HepG2 (cell line): Measurements from ENCODE around the gene PMFBP1. TPM values are rescaled to one million over a fixed set of nuclear protein-coding genes. Genes with fewer than 3 reads are reported as not detected.

Source experiments
- AGO1 ChIP-seq: fragments of 200-400 bp; formaldehyde crosslinking; IDR thresholded peaks from 2 replicates; pipeline ENCODE4 v1.6.1; 2017; ENCODE audit warnings: mild to moderate bottlenecking, low read depth, low read length, moderate library complexity; ENCODE audit not compliant: poor library complexity, severe bottlenecking
- AKAP8 ChIP-seq: sonication (generic); formaldehyde crosslinking; IDR thresholded peaks from 2 replicates; pipeline ENCODE4 v1.5.1; 2020; ENCODE audit warnings: mild to moderate bottlenecking, missing genetic modification reagents
- DNMT3B ChIP-seq: conservative IDR thresholded peaks from 2 replicates; pipeline ENCODE4 v1.6.1; 2016; ENCODE audit warnings: missing biosample characterization, control low read depth
- KAT2B ChIP-seq: fragments of 150-350 bp; IDR thresholded peaks from 2 replicates; pipeline ENCODE4 v1.6.1; 2014; ENCODE audit warnings: low read depth, low read length, borderline replicate concordance
- MAFG ChIP-seq: sonication (generic); formaldehyde crosslinking; IDR thresholded peaks from 2 replicates; pipeline ENCODE4 v1.5.1; 2020; ENCODE audit warnings: mild to moderate bottlenecking, missing genetic modification reagents
- MXD3 ChIP-seq: IDR thresholded peaks from 2 replicates; pipeline ENCODE4 v1.6.1; 2016; ENCODE audit warnings: mild to moderate bottlenecking, missing biosample characterization, missing genetic modification reagents
- MYPOP ChIP-seq: sonication (generic); formaldehyde crosslinking; IDR thresholded peaks from 2 replicates; pipeline ENCODE4 v1.8.1; 2023; ENCODE audit warnings: mild to moderate bottlenecking, moderate library complexity, missing genetic modification reagents
- PBX2 ChIP-seq: IDR thresholded peaks from 2 replicates; pipeline ENCODE4 v1.6.1; 2016; ENCODE audit warnings: control low read depth
- PBX3 ChIP-seq: sonication (generic); formaldehyde crosslinking; IDR thresholded peaks from 2 replicates; pipeline ENCODE4 v1.8.1; 2023; ENCODE audit warnings: missing genetic modification reagents, inconsistent platforms, borderline replicate concordance
- SMAD1 ChIP-seq: sonication (generic); formaldehyde crosslinking; IDR thresholded peaks from 2 replicates; pipeline ENCODE4 v1.4.0; 2020; ENCODE audit warnings: missing genetic modification reagents, low read depth, mild to moderate bottlenecking, borderline replicate concordance
- SP140L ChIP-seq: sonication (generic); formaldehyde crosslinking; IDR thresholded peaks from 2 replicates; pipeline ENCODE4 v1.4.0; 2020; ENCODE audit warnings: missing genetic modification reagents, borderline replicate concordance
- TCF7L2 ChIP-seq: IDR thresholded peaks from 2 replicates; pipeline ENCODE4 v1.6.1; 2011; ENCODE audit warnings: mild to moderate bottlenecking, low read depth, low read length, moderate library complexity
- TOE1 ChIP-seq: sonication (generic); formaldehyde crosslinking; IDR thresholded peaks from 2 replicates; pipeline ENCODE4 v1.4.0; 2020; ENCODE audit warnings: mild to moderate bottlenecking, missing genetic modification reagents
- XBP1 ChIP-seq: sonication (generic); formaldehyde crosslinking; IDR thresholded peaks from 2 replicates; pipeline ENCODE4 v1.5.0; 2020; ENCODE audit warnings: missing genetic modification reagents
- YEATS2 ChIP-seq: sonication (generic); formaldehyde crosslinking; IDR thresholded peaks from 2 replicates; pipeline ENCODE4 v1.4.0; 2020; ENCODE audit warnings: missing genetic modification reagents, borderline replicate concordance
- ZMAT3 ChIP-seq: sonication (generic); formaldehyde crosslinking; conservative IDR thresholded peaks from 2 replicates; pipeline ENCODE4 v1.7.0; 2021; ENCODE audit warnings: missing genetic modification reagents
- ZMYM3 ChIP-seq: sonication (generic); formaldehyde crosslinking; IDR thresholded peaks from 2 replicates; pipeline ENCODE4 v1.5.1; 2020; ENCODE audit warnings: mild to moderate bottlenecking, missing genetic modification reagents
- ZNF124 ChIP-seq: sonication (generic); formaldehyde crosslinking; IDR thresholded peaks from 2 replicates; pipeline ENCODE4 v1.4.0; 2020; ENCODE audit warnings: missing genetic modification reagents
- ZNF3 ChIP-seq: IDR thresholded peaks from 2 replicates; pipeline ENCODE4 v1.7.0; 2017; ENCODE audit warnings: inconsistent platforms
- ZNF441 ChIP-seq: sonication (generic); formaldehyde crosslinking; IDR thresholded peaks from 2 replicates; pipeline ENCODE4 v1.7.0; 2021; ENCODE audit warnings: missing genetic modification reagents, borderline replicate concordance
- ZNF549 ChIP-seq: sonication (generic); formaldehyde crosslinking; IDR thresholded peaks from 2 replicates; pipeline ENCODE4 v1.5.0; 2020; ENCODE audit warnings: missing genetic modification reagents
- ZNF572 ChIP-seq: sonication (generic); formaldehyde crosslinking; IDR thresholded peaks from 2 replicates; pipeline ENCODE4 v1.5.1; 2020; ENCODE audit warnings: mild to moderate bottlenecking, missing genetic modification reagents
- ZNF7 ChIP-seq: IDR thresholded peaks from 2 replicates; pipeline ENCODE4 v1.6.1; 2016; ENCODE audit warnings: missing biosample characterization, missing genetic modification reagents
- ZNF740 ChIP-seq: sonication (generic); formaldehyde crosslinking; IDR thresholded peaks from 2 replicates; pipeline ENCODE4 v1.4.0; 2020; ENCODE audit warnings: missing genetic modification reagents
- ZNF777 ChIP-seq: sonication (generic); formaldehyde crosslinking; IDR thresholded peaks from 2 replicates; pipeline ENCODE4 v1.4.0; 2020; ENCODE audit warnings: missing genetic modification reagents
- ZNF788 ChIP-seq: sonication (generic); formaldehyde crosslinking; IDR thresholded peaks from 2 replicates; pipeline ENCODE4 v1.5.0; 2020; ENCODE audit warnings: mild to moderate bottlenecking, missing genetic modification reagents, borderline replicate concordance
- ZSCAN12 ChIP-seq: sonication (generic); formaldehyde crosslinking; IDR thresholded peaks from 2 replicates; pipeline ENCODE4 v1.9.0; 2021; ENCODE audit warnings: mild to moderate bottlenecking, missing genetic modification reagents
- ZSCAN29 ChIP-seq: sonication (generic); formaldehyde crosslinking; conservative IDR thresholded peaks from 2 replicates; pipeline ENCODE4 v1.4.0; 2020; ENCODE audit warnings: mild to moderate bottlenecking, missing genetic modification reagents
- polyA plus RNA-seq, 8 experiments: library from polyadenylated mRNA; depleted of rRNA in 3 of 8; stranded (reverse) in 7 of 8; unstranded in 1 of 8; fragments of >200 nt; fragmentation: Illumina TruSeq in 4 of 8; extraction: Trizol in 4 of 8; gene quantifications; 2 replicates each; pipeline versions ENCODE4 v1.2.1 to v1.2.3, GENCODE V29; 2011 to 2016; ENCODE audit warnings: low read depth in 4 of 8, missing spikeins in 1 of 8, mixed read lengths in 1 of 8; ENCODE audit not compliant: insufficient read depth in 1 of 8
- total RNA-seq, 5 experiments: library from RNA; depleted of rRNA; stranded (reverse); fragments of >200 nt; fragmentation: Illumina TruSeq; extraction: Trizol; gene quantifications; 2 replicates each; pipeline ENCODE4 v1.2.3, GENCODE V29; 2016; ENCODE audit warnings: low read depth in 1 of 5

The PMFBP1 gene
- total and polyA plus RNA-seq, 2 of the 13 experiments (the other 11 are each of a cell fraction or from before 2014, with no cell fraction given) = 1.9 to 3.8 TPM

- TF ChIP-seq ZNF740 (CRISPR knock-in tag) (no peak), MXD3 (no peak; the same call in 1 of the 2 replicates), AGO1 (no peak), ZNF124 (CRISPR knock-in tag) (0 out of 2 replicates have a peak, but pooled peaks have one; percentile 30), TOE1 (peak; percentile 72; the same call in 1 of the 2 replicates), ZMAT3 (CRISPR knock-in tag) (peak; percentile 58), ZNF777 (CRISPR knock-in tag) (no peak), ZNF441 (CRISPR knock-in tag) (no peak), TCF7L2 (no peak), MYPOP (peak; percentile 56; the same call in 1 of the 2 replicates), ZMYM3 (CRISPR knock-in tag) (peak; percentile 50; the same call in 1 of the 2 replicates), ZNF3 (CRISPR knock-in tag) (no peak), SP140L (CRISPR knock-in tag) (0 out of 2 replicates have a peak, but pooled peaks have one; percentile 33), ZNF572 (CRISPR knock-in tag) (no peak), ZSCAN12 (CRISPR knock-in tag) (no peak), ZSCAN29 (CRISPR knock-in tag) (no peak), ZNF549 (CRISPR knock-in tag) (no peak), PBX2 (CRISPR knock-in tag) (no peak), YEATS2 (CRISPR knock-in tag) (peak; percentile 66), ZNF7 (CRISPR knock-in tag) (no peak), SMAD1 (CRISPR knock-in tag) (no peak), AKAP8 (CRISPR knock-in tag) (no peak; the same call in 1 of the 2 replicates), MAFG (no peak), ZNF788 (CRISPR knock-in tag) (no peak; the same call in 1 of the 2 replicates), DNMT3B (CRISPR knock-in tag) (no peak; the same call in 1 of the 2 replicates), XBP1 (CRISPR knock-in tag) (no peak), KAT2B (no peak), PBX3 (CRISPR knock-in tag) (no peak)
Measured at GRCh38 chr16:72072514-72073342, 99.2 kb downstream of the PMFBP1 start (continued).
